Activated CD8-positive, alpha-beta T cell treated with anti-CD3 and anti-CD28 coated beads for 36 hours (primary cell): ENCODE data around the gene LTBP4. TPM values are rescaled to one million over a fixed set of nuclear protein-coding genes. Genes with fewer than 3 reads are reported as not detected.
"Not testable (repeated sequence)": the region's sequence is repeated elsewhere in the genome, so short reads cannot be mapped to it uniquely, and the experiment has no call there.

Experiments used
- ATAC-seq: fragments of 200-7000 bp; cut with Tn5 transposase; one replicate; pipeline ENCODE4 v1.10.0; 2021; ENCODE audit warnings: mild to moderate bottlenecking, moderate library complexity
- CTCF ChIA-PET: fragments of 350-600 bp; sonication (Branson Sonifier 250); formaldehyde crosslinking; loops from one replicate; lab custom pipeline; 2021; ENCODE audit warnings: antibody characterized with exemption; lab: Charles Lee
- POLR2A ChIA-PET: fragments of 350-600 bp; sonication (Branson Sonifier 250); formaldehyde crosslinking; loops from one replicate; lab custom pipeline; 2021; ENCODE audit warnings: antibody characterized with exemption; lab: Charles Lee
- DNase-seq: peaks from one replicate; pipeline ENCODE4 v3.0.0-alpha.2; 2020
- H3K27ac Mint-ChIP-seq: one replicate; pipeline ENCODE4 v1.8.0; 2021; ENCODE audit warnings: mild to moderate bottlenecking, mixed read lengths
- H3K27me3 Mint-ChIP-seq: one replicate; pipeline ENCODE4 v1.8.0; 2021; ENCODE audit warnings: mixed read lengths
- H3K36me3 Mint-ChIP-seq: one replicate; pipeline ENCODE4 v1.8.0; 2021; ENCODE audit warnings: low read depth, mixed read lengths
- H3K4me1 Mint-ChIP-seq: one replicate; pipeline ENCODE4 v1.8.0; 2021; ENCODE audit warnings: low read depth, mixed read lengths
- H3K4me3 Mint-ChIP-seq: one replicate; pipeline ENCODE4 v1.8.0; 2021; ENCODE audit warnings: mild to moderate bottlenecking, moderate library complexity, mixed read lengths
- H3K9me3 Mint-ChIP-seq: one replicate; pipeline ENCODE4 v1.8.0; 2021; ENCODE audit warnings: mixed read lengths
- CTCF ChIP-seq: fragments of 200-600 bp; IDR thresholded peaks from one replicate; pipeline ENCODE4 v1.8.0; 2022; ENCODE audit warnings: antibody characterized with exemption, mild to moderate bottlenecking
- intact Hi-C: fragments of 100-400 bp; cut with micrococcal nuclease; formaldehyde crosslinking; loops from one replicate; pipeline ENCODE4 v1.10.0; 2022
- total RNA-seq, 2 experiments: library from RNA; stranded (reverse); gene quantifications; one replicate each; pipeline ENCODE4 v1.2.3, GENCODE V29; 2021

LTBP4 gene
- total RNA-seq, 2 experiments from 2014 or later, result 117 to 121 TPM

DNA sequence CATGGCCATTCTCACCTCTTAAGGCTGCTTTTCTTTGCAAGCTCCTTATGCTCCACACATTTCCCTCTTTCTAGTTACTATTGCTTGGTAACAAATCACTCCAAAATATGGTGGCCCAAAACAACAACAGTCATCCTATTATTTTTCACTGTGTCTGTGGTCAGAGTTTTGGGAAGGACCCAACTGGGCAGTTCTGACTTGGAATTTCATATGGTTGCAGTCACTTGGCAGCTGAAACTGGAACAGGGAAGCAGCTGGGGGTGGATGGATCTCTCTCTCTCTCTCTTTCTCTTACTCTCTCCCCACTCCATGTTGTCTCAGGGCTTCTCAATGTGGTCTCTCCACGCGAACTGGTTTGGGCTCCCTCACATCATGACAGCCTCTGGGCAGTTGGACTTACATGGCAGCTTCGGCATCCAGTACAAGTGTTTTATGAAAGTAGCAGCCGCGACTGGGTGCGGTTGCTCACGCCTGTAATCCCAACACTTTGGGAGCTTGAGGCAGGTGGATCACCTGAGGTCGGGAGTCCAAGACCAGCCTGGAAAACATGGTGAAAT lies 49.7 kb downstream of the LTBP4 start:
- Mint-ChIP-seq H3K27me3 (no peaks in the 10 kb centered on the region), H3K36me3 (no peaks in the 10 kb centered on the region), H3K27ac (no peak overlapping the region), H3K4me3 (no peak overlapping the region), H3K9me3 (no peaks in the 10 kb centered on the region), H3K4me1 (peaks cover 1% of the 10 kb centered on the region)
- CTCF ChIA-PET, result interaction anchor here (2.5 kb wide), 1 partner anchor 16 kb away, joined by 16 read pairs; no protein-coding TSS in a partner anchor
- intact Hi-C loops, result no loop called here
- DNase-seq (no peak), ATAC-seq (no peak)
- no peak for TF ChIP-seq CTCF
- POLR2A ChIA-PET, result interaction anchor here (0.8 kb wide), 1 partner anchor 10 kb away, joined by 3 read pairs; no protein-coding TSS in a partner anchor

DNA sequence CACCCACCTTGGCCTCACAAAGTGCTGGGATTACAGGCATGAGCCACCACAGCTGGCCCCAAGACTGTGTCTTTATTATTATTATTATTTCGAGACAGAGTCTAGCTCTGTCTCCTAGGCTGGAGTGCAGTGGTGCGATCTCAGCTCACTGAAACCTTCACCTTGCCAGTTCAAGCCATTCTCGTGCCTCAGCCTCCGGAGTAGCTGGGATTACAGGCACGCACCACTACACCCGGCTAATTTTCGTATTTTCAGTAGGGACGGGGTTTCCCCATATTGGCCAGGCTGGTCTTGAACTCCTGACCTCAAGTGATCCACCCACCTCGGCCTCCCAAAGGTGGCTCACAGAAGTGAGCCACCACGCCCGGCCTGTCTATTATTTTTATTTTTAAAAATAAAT lies 51.1 kb downstream of the LTBP4 start:
- intact Hi-C loops, H3K27ac Mint-ChIP-seq: not testable (repeated sequence)

GRCh38 chr19:40655684-40656083 lies 54.5 kb downstream of the LTBP4 start:
- intact Hi-C loops, ATAC-seq, H3K27ac Mint-ChIP-seq, H3K27me3 Mint-ChIP-seq, POLR2A ChIA-PET, H3K4me1 Mint-ChIP-seq, H3K9me3 Mint-ChIP-seq, DNase-seq, CTCF ChIA-PET, H3K36me3 Mint-ChIP-seq, H3K4me3 Mint-ChIP-seq: not testable (repeated sequence)

More for the DNA sequence above, 51.1 kb downstream of the LTBP4 start:
- CTCF ChIA-PET, result interaction anchor here (2.5 kb wide), 1 partner anchor 18 kb away, joined by 16 read pairs; no protein-coding TSS in a partner anchor
- ATAC-seq, H3K9me3 Mint-ChIP-seq, H3K27me3 Mint-ChIP-seq, DNase-seq, H3K4me3 Mint-ChIP-seq, H3K36me3 Mint-ChIP-seq, POLR2A ChIA-PET, H3K4me1 Mint-ChIP-seq: not testable (repeated sequence)

- H3K9me3 Mint-ChIP-seq, result no peaks in the 10 kb centered on the region
- ChIA-PET POLR2A (no interaction called here), CTCF (interaction anchor here (0.8 to 4.7 kb wide), 4 partner anchors 23 to 162 kb away, joined by 3 to 33 read pairs (median 5); no protein-coding TSS in a partner anchor)
- intact Hi-C loops, result no loop called here
- H3K4me3 Mint-ChIP-seq, result no peak overlapping the region
- DNase-seq (no peak), ATAC-seq (no peak)
- H3K36me3 Mint-ChIP-seq, result no peaks in the 10 kb centered on the region
- peaks cover 8% of the 10 kb centered on the region for H3K4me1 Mint-ChIP-seq
- no peak overlapping the region for H3K27ac Mint-ChIP-seq
- no peak for TF ChIP-seq CTCF
- no peaks in the 10 kb centered on the region for H3K27me3 Mint-ChIP-seq
Observed at GRCh38 chr19:40658031-40658430, 56.9 kb downstream of the LTBP4 start.

DNA sequence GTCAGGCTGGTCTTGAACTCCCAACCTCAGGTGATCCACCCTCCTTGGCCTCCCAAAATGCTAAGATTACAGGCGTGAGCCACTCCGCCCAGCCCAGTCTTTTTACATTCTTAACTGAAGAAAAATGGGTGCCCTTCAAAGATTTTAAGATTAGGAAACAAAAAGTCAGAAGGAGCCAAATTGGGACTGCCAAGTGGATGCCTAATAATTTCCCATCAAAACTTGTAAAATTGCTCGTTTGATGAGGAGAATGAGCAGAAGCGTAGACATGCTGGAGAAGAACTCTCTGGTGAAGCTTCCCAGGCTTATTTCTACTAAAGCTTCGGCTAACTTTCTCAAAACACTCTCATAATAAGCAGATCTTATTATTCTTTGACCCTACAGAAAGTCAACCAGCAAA lies 57.9 kb downstream of the LTBP4 start:
- ChIA-PET CTCF (interaction anchor here (4.7 kb wide), 1 partner anchor 24 kb away, joined by 33 read pairs; no protein-coding TSS in a partner anchor), POLR2A (no interaction called here)

More for the DNA sequence above, 57.9 kb downstream of the LTBP4 start:
- Mint-ChIP-seq H3K27me3 (no peaks in the 10 kb centered on the region), H3K27ac (no peak overlapping the region), H3K36me3 (no peaks in the 10 kb centered on the region), H3K4me1 (peaks cover 17% of the 10 kb centered on the region), H3K9me3 (no peaks in the 10 kb centered on the region), H3K4me3 (no peak overlapping the region)
- no peak for TF ChIP-seq CTCF
- DNase-seq, result no peak
- ATAC-seq, result no peak
- intact Hi-C loops, result no loop called here
